ENCODE results near the gene GTF2IRD1.
"Not testable (repeated sequence)": the region's sequence is repeated elsewhere in the genome, so short reads cannot be mapped to it uniquely, and the experiment has no call there.

GTF2IRD1 gene

GRCh38 chr7:74512762-74513161 is 59.1 kb downstream of the GTF2IRD1 start:
- DNase-seq (ENCODE audit: low read depth in 2 of 2): no peak

- DNase-seq (ENCODE audit: low read depth in 2 of 2): no peak
These were observed 60.5 kb downstream of the GTF2IRD1 start for GRCh38 chr7:74514131-74514591.

- DNase-seq (ENCODE audit: low read depth in 2 of 2): no peak
These were observed 61.6 kb downstream of the GTF2IRD1 start for GRCh38 chr7:74515276-74515675.

GRCh38 chr7:74516214-74516613 is 62.5 kb downstream of the GTF2IRD1 start:
- DNase-seq (ENCODE audit: low read depth in 2 of 2): no peak

- DNase-seq (ENCODE audit: low read depth in 2 of 2): no peak
These were observed 64.3 kb downstream of the GTF2IRD1 start for GRCh38 chr7:74518041-74518440.

- DNase-seq (ENCODE audit: low read depth in 2 of 2): no peak
These were observed 64.9 kb downstream of the GTF2IRD1 start for GRCh38 chr7:74518654-74519053.

GRCh38 chr7:74519395-74519794 is 65.7 kb downstream of the GTF2IRD1 start:
- no peak for DNase-seq (ENCODE audit: low read depth in 2 of 2)

- no peak for DNase-seq (ENCODE audit: low read depth in 2 of 2)
These were observed 68.1 kb downstream of the GTF2IRD1 start for GRCh38 chr7:74521855-74522254.

- DNase-seq (ENCODE audit: low read depth in 2 of 2): no peak
These were observed 68.7 kb downstream of the GTF2IRD1 start for GRCh38 chr7:74522281-74522905.

- DNase-seq (ENCODE audit: low read depth in 2 of 2): no peak
These were observed 69.3 kb downstream of the GTF2IRD1 start for GRCh38 chr7:74523015-74523414.

- no peak for DNase-seq (ENCODE audit: low read depth in 2 of 2)
These were observed 71.4 kb downstream of the GTF2IRD1 start for GRCh38 chr7:74525140-74525539.

GRCh38 chr7:74525881-74526280 is 72.2 kb downstream of the GTF2IRD1 start:
- no peak for DNase-seq (ENCODE audit: low read depth in 2 of 2)

- DNase-seq (ENCODE audit: low read depth in 2 of 2): no peak
These were observed 73.1 kb downstream of the GTF2IRD1 start for GRCh38 chr7:74526780-74527179.

- no peak for DNase-seq (ENCODE audit: low read depth in 2 of 2)
These were observed 74.1 kb downstream of the GTF2IRD1 start for GRCh38 chr7:74527842-74528241.

GRCh38 chr7:74528773-74529172 is 75.1 kb downstream of the GTF2IRD1 start:
- DNase-seq (ENCODE audit: low read depth in 2 of 2): not testable (repeated sequence)

- DNase-seq (ENCODE audit: low read depth in 2 of 2): no peak
These were observed 82.2 kb downstream of the GTF2IRD1 start for GRCh38 chr7:74535951-74536356.

- not testable (repeated sequence) for DNase-seq (ENCODE audit: low read depth in 2 of 2)
These were observed 88.2 kb downstream of the GTF2IRD1 start for GRCh38 chr7:74541937-74542336.

- no peak for DNase-seq (ENCODE audit: low read depth in 2 of 2)
These were observed 88.9 kb downstream of the GTF2IRD1 start for GRCh38 chr7:74542558-74543117.

GRCh38 chr7:74544706-74545469 is 91.2 kb downstream of the GTF2IRD1 start:
- peak; percentile 19 to 22 for DNase-seq (ENCODE audit: low read depth in 2 of 2)

GRCh38 chr7:74545921-74546320 is 92.2 kb downstream of the GTF2IRD1 start:
- DNase-seq (ENCODE audit: low read depth in 2 of 2): no peak

- DNase-seq (ENCODE audit: low read depth in 2 of 2): not testable (repeated sequence)
These were observed 99.9 kb downstream of the GTF2IRD1 start for GRCh38 chr7:74553596-74554012.

GRCh38 chr7:74554178-74554577 is 100.5 kb downstream of the GTF2IRD1 start:
- DNase-seq (ENCODE audit: low read depth in 2 of 2): no peak
